GM21723 (cell line): ENCODE measurements around the gene SDHB.

ENCODE experiments used
- ATAC-seq: cut with Tn5 transposase; IDR thresholded peaks from one replicate; pipeline ENCODE4 v1.9.1; 2021; ENCODE audit warnings: mild to moderate bottlenecking, moderate library complexity; ENCODE audit not compliant: unreplicated experiment

Gene SDHB

GRCh38 chr1:16989676-16990391, 64.0 kb downstream of the SDHB start:
- ATAC-seq = no peak

- ATAC-seq = no peak
These were observed 65.6 kb downstream of the SDHB start for GRCh38 chr1:16988210-16988609.

- ATAC-seq = no peak
These were observed 66.9 kb downstream of the SDHB start for GRCh38 chr1:16986962-16987361.

GRCh38 chr1:16986560-16986959, 67.3 kb downstream of the SDHB start:
- no peak for ATAC-seq

GRCh38 chr1:16986113-16986512, 67.7 kb downstream of the SDHB start:
- ATAC-seq = no peak

- no peak for ATAC-seq
These were observed 69.1 kb downstream of the SDHB start for GRCh38 chr1:16984717-16985116.

GRCh38 chr1:16983649-16984048, 70.2 kb downstream of the SDHB start:
- ATAC-seq = no peak

- no peak for ATAC-seq
These were observed 70.9 kb downstream of the SDHB start for GRCh38 chr1:16982902-16983301.

GRCh38 chr1:16981269-16981849, 72.5 kb downstream of the SDHB start:
- no peak for ATAC-seq

- no peak for ATAC-seq
These were observed 73.2 kb downstream of the SDHB start, which contains the start of gene MFAP2 for GRCh38 chr1:16980473-16981268. Gene MFAP2 (minus strand): TSS chr1:16980620. CDS start chr1:16978273, 2,347 bp downstream.

GRCh38 chr1:16979475-16980327, 74.1 kb downstream of the SDHB start:
- ATAC-seq = no peak

GRCh38 chr1:16978567-16979474, 75.0 kb downstream of the SDHB start:
- ATAC-seq = no peak

- no peak for ATAC-seq
These were observed 75.7 kb downstream of the SDHB start for GRCh38 chr1:16978139-16978538.

- no peak for ATAC-seq
These were observed 76.5 kb downstream of the SDHB start for GRCh38 chr1:16977377-16977776.

GRCh38 chr1:16976966-16977365, 76.9 kb downstream of the SDHB start:
- ATAC-seq = no peak

- ATAC-seq = no peak
These were observed 78.0 kb downstream of the SDHB start for GRCh38 chr1:16975838-16976237.

- no peak for ATAC-seq
These were observed 78.6 kb downstream of the SDHB start for GRCh38 chr1:16975211-16975610.

- no peak for ATAC-seq
These were observed 80.6 kb downstream of the SDHB start for GRCh38 chr1:16973215-16973614.

- ATAC-seq = no peak
These were observed 81.5 kb downstream of the SDHB start for GRCh38 chr1:16972189-16972895.
